OCI-LY3 (cell line): ENCODE results near the gene GALNT16.

Experiments
- H2AFZ ChIP-seq: fragments of 200-600, 300-600 bp; shearing (Covaris generic); 2 replicates; pipeline ENCODE4 v1.6.0; 2014; ENCODE audit warnings: antibody characterized with exemption, low read depth, low read length
- H3K27ac ChIP-seq: fragments of 200-600, 300-600 bp; sonication (generic); 2 replicates; pipeline ENCODE4 v1.5.1; 2014; ENCODE audit warnings: mild to moderate bottlenecking, low read length, moderate library complexity, mixed read lengths
- H3K27me3 ChIP-seq: fragments of 200-600, 300-600 bp; sonication (generic); 2 replicates; pipeline ENCODE4 v1.6.1; 2014; ENCODE audit warnings: low read depth, low read length, mixed read lengths
- H3K36me3 ChIP-seq: fragments of 200-600, 300-600 bp; sonication (generic); replicated peaks from 2 replicates; pipeline ENCODE3; 2014; ENCODE audit warnings: low read depth, low read length, mixed read lengths
- H3K4me1 ChIP-seq: fragments of 300-600, 200-600 bp; sonication (generic); 2 replicates; pipeline ENCODE4 v1.6.1; 2014; ENCODE audit warnings: low read length, mixed read lengths
- H3K4me2 ChIP-seq: fragments of 200-600, 300-600 bp; sonication (generic); 2 replicates; pipeline ENCODE4 v1.6.1; 2014; ENCODE audit warnings: low read length, mixed read lengths
- H3K4me3 ChIP-seq: fragments of 300-600, 200-600 bp; sonication (generic); 2 replicates; pipeline ENCODE4 v1.5.1; 2014; ENCODE audit warnings: antibody characterized with exemption, mild to moderate bottlenecking, low read length, moderate library complexity
- H3K79me2 ChIP-seq: fragments of 300-600, 200-600 bp; shearing (Covaris generic); 2 replicates; pipeline ENCODE4 v1.6.1; 2014; ENCODE audit warnings: mild to moderate bottlenecking, low read length, mixed read lengths
- H3K9ac ChIP-seq: fragments of 300-600, 200-600 bp; shearing (Covaris generic); 2 replicates; pipeline ENCODE4 v1.6.0; 2014; ENCODE audit warnings: mild to moderate bottlenecking, low read length, moderate library complexity
- H3K9me3 ChIP-seq: fragments of 200-600, 300-600 bp; shearing (Covaris generic); 2 replicates; pipeline ENCODE4 v1.6.1; 2014; ENCODE audit warnings: low read length, mixed read lengths; ENCODE audit not compliant: insufficient read depth
- H4K20me1 ChIP-seq: fragments of 200-600, 300-600 bp; sonication (generic); 2 replicates; pipeline ENCODE4 v1.6.1; 2016; ENCODE audit warnings: low read length, mixed read lengths; ENCODE audit not compliant: insufficient read depth
- CTCF ChIP-seq: fragments of 200-600, 300-600 bp; sonication (generic); IDR thresholded peaks from 2 replicates; pipeline ENCODE4 v1.5.1; 2014; ENCODE audit warnings: antibody characterized with exemption, low read length, low read depth
- EZH2phosphoT487 ChIP-seq: fragments of 200-600 bp; shearing (Covaris generic); IDR thresholded peaks from 2 replicates; pipeline ENCODE4 v1.6.1; 2018; ENCODE audit warnings: antibody characterized with exemption, mixed run types, low read depth

GALNT16 gene

GRCh38 chr14:69358233-69358963, 98.4 kb downstream of the GALNT16 start:
- H3K27me3 ChIP-seq: no peaks in the 10 kb centered on the region
- H3K4me1 ChIP-seq: peaks cover 80% of the 10 kb centered on the region
- peak overlapping the region; percentile 56 for H3K27ac ChIP-seq
- no peaks in the 10 kb centered on the region for H3K9me3 ChIP-seq
- H3K79me2 ChIP-seq: peaks cover 2% of the 10 kb centered on the region; the same call in 1 of the 2 replicates
- peak overlapping the region; percentile 27 for H2AFZ ChIP-seq
- H3K36me3 ChIP-seq: no peaks in the 10 kb centered on the region
- TF ChIP-seq CTCF: no peak
- no peak for TF ChIP-seq EZH2phosphoT487
- no peaks in the 10 kb centered on the region for H4K20me1 ChIP-seq
- peak overlapping the region; percentile 60 for H3K4me2 ChIP-seq
- H3K9ac ChIP-seq: peak overlapping the region; percentile 49; the same call in 1 of the 2 replicates
- H3K4me3 ChIP-seq: peak overlapping the region; percentile 28; the same call in 1 of the 2 replicates

DNA sequence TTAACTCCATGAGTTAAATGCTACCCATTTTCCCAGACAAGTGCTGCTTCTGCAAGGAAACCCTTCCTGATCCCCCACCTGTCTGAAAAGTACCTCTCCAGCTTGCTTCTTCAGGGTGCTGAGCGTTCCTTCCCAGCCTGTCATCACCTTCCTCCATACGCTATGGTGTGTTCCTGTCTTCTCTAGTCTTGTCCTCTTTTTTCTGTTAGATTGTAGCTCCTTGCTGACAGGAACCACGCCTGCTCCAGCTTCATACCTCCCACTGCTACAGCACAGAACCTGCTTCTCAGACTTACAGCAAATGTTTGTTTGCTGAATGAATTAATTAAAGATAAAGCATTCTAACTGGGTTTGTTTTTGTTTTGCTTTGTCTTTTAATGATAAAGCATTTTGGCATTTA, 99.0 kb downstream of the GALNT16 start:
- H4K20me1 ChIP-seq: no peaks in the 10 kb centered on the region
- peak overlapping the region; percentile 28; the same call in 1 of the 2 replicates for H3K4me3 ChIP-seq
- no peaks in the 10 kb centered on the region for H3K79me2 ChIP-seq
- H3K9me3 ChIP-seq: no peaks in the 10 kb centered on the region
- peaks cover 74% of the 10 kb centered on the region for H3K4me1 ChIP-seq
- peak overlapping the region; percentile 60 for H3K4me2 ChIP-seq
- H3K36me3 ChIP-seq: no peaks in the 10 kb centered on the region
- peak overlapping the region; percentile 27 for H2AFZ ChIP-seq
- H3K27me3 ChIP-seq: no peaks in the 10 kb centered on the region
- peak overlapping the region; percentile 21; the same call in 1 of the 2 replicates for H3K9ac ChIP-seq
- H3K27ac ChIP-seq: peak overlapping the region; percentile 56
- TF ChIP-seq EZH2phosphoT487: no peak
- TF ChIP-seq CTCF: no peak

GRCh38 chr14:69360438-69361108, 100.6 kb downstream of the GALNT16 start:
- TF ChIP-seq EZH2phosphoT487 (no peak), CTCF (no peak)
- H3K79me2 ChIP-seq: no peaks in the 10 kb centered on the region
- peak overlapping the region; percentile 32; the same call in 1 of the 2 replicates for H3K4me2 ChIP-seq
- H3K4me1 ChIP-seq: peaks cover 59% of the 10 kb centered on the region
- no peaks in the 10 kb centered on the region for H3K9me3 ChIP-seq
- no peaks in the 10 kb centered on the region for H3K27me3 ChIP-seq
- H2AFZ ChIP-seq: peak overlapping the region; percentile 51; the same call in 1 of the 2 replicates
- H3K27ac ChIP-seq: no peak overlapping the region
- no peaks in the 10 kb centered on the region for H4K20me1 ChIP-seq
- no peaks in the 10 kb centered on the region for H3K36me3 ChIP-seq
- H3K9ac ChIP-seq: no peak overlapping the region
- H3K4me3 ChIP-seq: no peak overlapping the region

DNA sequence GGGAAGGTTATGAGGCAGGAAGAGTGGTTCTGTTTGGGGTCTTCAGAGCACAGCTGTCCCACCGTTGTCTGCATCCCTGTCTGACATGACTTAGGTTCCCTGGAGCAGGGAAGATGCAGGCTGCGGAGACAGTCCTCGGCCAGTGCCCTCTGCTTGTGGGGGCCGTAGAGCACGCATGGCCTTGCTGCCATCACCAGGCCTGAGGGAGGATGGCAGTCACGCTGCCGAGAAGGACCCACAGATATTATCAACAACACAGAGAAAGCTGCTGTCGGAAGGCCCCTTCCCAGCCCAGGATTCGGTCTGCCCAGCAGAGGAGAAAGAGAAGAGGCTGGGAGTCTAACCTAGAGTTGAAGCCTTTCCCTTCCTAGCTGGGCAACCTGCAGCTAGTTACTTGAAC, 103.1 kb downstream of the GALNT16 start:
- Histone ChIP-seq H3K27ac (no peak overlapping the region), H3K9me3 (no peaks in the 10 kb centered on the region), H3K27me3 (no peaks in the 10 kb centered on the region), H3K79me2 (no peaks in the 10 kb centered on the region), H3K4me1 (peaks cover 37% of the 10 kb centered on the region), H3K9ac (no peak overlapping the region), H3K36me3 (no peaks in the 10 kb centered on the region), H2AFZ (no peak overlapping the region), H3K4me3 (no peak overlapping the region), H4K20me1 (no peaks in the 10 kb centered on the region), H3K4me2 (no peak overlapping the region)
- TF ChIP-seq CTCF: peak; percentile 86
- no peak for TF ChIP-seq EZH2phosphoT487
